Trophoblast cell (in vitro differentiated cells and primary cell): ENCODE measurements around the gene SLC26A9.
A peak's percentile ranks its signal among the peaks of the same experiment; 100 is the strongest.

Experiments used
- DNase-seq, 2 donors: peaks; one replicate each; pipeline ENCODE4 v3.0.0-alpha.2; 2016
- H2AFZ ChIP-seq: 2 replicates; pipeline ENCODE4 v1.6.1; 2013; ENCODE audit warnings: low read length, moderate library complexity, mild to moderate bottlenecking; ENCODE audit not compliant: insufficient read depth, poor library complexity
- H2AK5ac ChIP-seq: 2 replicates; pipeline ENCODE4 v1.6.1; 2013; ENCODE audit warnings: mild to moderate bottlenecking, low read length
- H2BK120ac ChIP-seq: 2 replicates; pipeline ENCODE4 v1.6.1; 2013; ENCODE audit warnings: low read length, mild to moderate bottlenecking, moderate library complexity; ENCODE audit not compliant: insufficient read depth, poor library complexity
- H2BK12ac ChIP-seq: 2 replicates; pipeline ENCODE4 v1.6.1; 2013; ENCODE audit warnings: mild to moderate bottlenecking, low read length, moderate library complexity
- H2BK5ac ChIP-seq: 2 replicates; pipeline ENCODE4 v1.6.1; 2013; ENCODE audit warnings: low read length, low read depth, moderate library complexity, mild to moderate bottlenecking; ENCODE audit not compliant: poor library complexity
- H3K14ac ChIP-seq: 2 replicates; pipeline ENCODE4 v1.6.1; 2013; ENCODE audit warnings: mild to moderate bottlenecking, low read length
- H3K18ac ChIP-seq: 2 replicates; pipeline ENCODE4 v1.6.1; 2013; ENCODE audit warnings: mild to moderate bottlenecking, low read length
- H3K23ac ChIP-seq: 2 replicates; pipeline ENCODE4 v1.6.1; 2013; ENCODE audit warnings: low read length
- H3K27ac ChIP-seq: 2 replicates; pipeline ENCODE4 v1.5.1; 2013; ENCODE audit warnings: low read depth, mild to moderate bottlenecking, inconsistent platforms, low read length, moderate library complexity
- H3K27me3 ChIP-seq: 2 replicates; pipeline ENCODE4 v1.6.1; 2013; ENCODE audit warnings: inconsistent platforms, mild to moderate bottlenecking, low read length, moderate library complexity; ENCODE audit not compliant: insufficient read depth
- H3K36me3 ChIP-seq, 2 experiments: 1 replicate in 1 of 2; 2 replicates in 1 of 2; pipeline ENCODE4 v1.6.1; 2013; ENCODE audit warnings: low read length in 2 of 2, mild to moderate bottlenecking in 2 of 2, moderate library complexity in 1 of 2; ENCODE audit not compliant: insufficient read depth in 2 of 2, control insufficient read depth in 1 of 2
- H3K4ac ChIP-seq: 2 replicates; pipeline ENCODE4 v1.6.1; 2013; ENCODE audit warnings: low read depth, mild to moderate bottlenecking, low read length, moderate library complexity
- H3K4me1 ChIP-seq, 2 experiments: 1 replicate in 1 of 2; 2 replicates in 1 of 2; pipeline ENCODE4 v1.6.1; 2013; ENCODE audit warnings: low read length in 2 of 2, mild to moderate bottlenecking in 2 of 2, moderate library complexity in 1 of 2; ENCODE audit not compliant: insufficient read depth in 2 of 2, control insufficient read depth in 1 of 2
- H3K4me2 ChIP-seq: 2 replicates; pipeline ENCODE4 v1.6.1; 2013; ENCODE audit warnings: inconsistent platforms, mild to moderate bottlenecking, low read length, moderate library complexity
- H3K4me3 ChIP-seq: 2 replicates; pipeline ENCODE4 v1.5.1; 2013; ENCODE audit warnings: mild to moderate bottlenecking, low read depth, low read length, inconsistent platforms
- H3K79me1 ChIP-seq: one replicate; pipeline ENCODE4 v1.6.1; 2013; ENCODE audit warnings: low read length
- H3K79me2 ChIP-seq: 2 replicates; pipeline ENCODE4 v1.6.1; 2013; ENCODE audit warnings: low read length, mild to moderate bottlenecking; ENCODE audit not compliant: control insufficient read depth, insufficient read depth, poor library complexity
- H3K9ac ChIP-seq: 2 replicates; pipeline ENCODE4 v1.6.1; 2013; ENCODE audit warnings: mild to moderate bottlenecking, low read length
- H3K9me3 ChIP-seq: 2 replicates; pipeline ENCODE4 v1.6.1; 2013; ENCODE audit warnings: low read depth, mild to moderate bottlenecking, control low read depth, inconsistent platforms, low read length; ENCODE audit not compliant: insufficient read depth
- H4K12ac ChIP-seq: 2 replicates; pipeline ENCODE4 v1.6.1; 2013; ENCODE audit warnings: low read depth, mild to moderate bottlenecking, low read length, moderate library complexity
- H4K8ac ChIP-seq: 2 replicates; pipeline ENCODE4 v1.6.1; 2013; ENCODE audit warnings: low read depth, mild to moderate bottlenecking, low read length, moderate library complexity
- H4K91ac ChIP-seq: one replicate; pipeline ENCODE4 v1.6.1; 2013; ENCODE audit warnings: low read depth, mild to moderate bottlenecking, low read length, moderate library complexity
- WGBS: extraction: QIAGEN DNeasy Blood & Tissue Kit; methylation state at CpG from one replicate; pipeline ENCODE4 v1.1.7; 2013; ENCODE audit warnings: missing lambda C conversion rate; ENCODE audit not compliant: insufficient read length, insufficient coverage; ENCODE audit errors: extremely low coverage; 5-methylcytosine and 5-hydroxymethylcytosine counted together

The SLC26A9 gene

GRCh38 chr1:205962821-205963221 lies 19.6 kb upstream of the SLC26A9 start:
- Histone ChIP-seq H3K4me1 (no peaks in the 10 kb centered on the region), H3K9ac (no peak overlapping the region), H2AK5ac (no peak overlapping the region), H2BK12ac (no peak overlapping the region), H4K8ac (no peak overlapping the region), H2BK120ac (no peak overlapping the region), H3K18ac (no peak overlapping the region), H3K27me3 (no peaks in the 10 kb centered on the region), H4K12ac (no peak overlapping the region), H3K79me1 (no peaks in the 10 kb centered on the region), H2BK5ac (no peak overlapping the region), H3K4me3 (no peak overlapping the region), H3K9me3 (peaks cover 1% of the 10 kb centered on the region), H3K14ac (no peak overlapping the region), H3K36me3 (no peaks in the 10 kb centered on the region), H3K23ac (no peak overlapping the region), H2AFZ (no peak overlapping the region), H3K27ac (no peak overlapping the region), H3K4me2 (no peak overlapping the region), H3K79me2 (no peaks in the 10 kb centered on the region), H4K91ac (no peak overlapping the region), H3K4ac (no peak overlapping the region)
- WGBS: no CpG with 5 or more reads among the region's 6 CpGs
- no peak for DNase-seq

- H3K36me3 ChIP-seq: no peaks in the 10 kb centered on the region
- no CpG with 5 or more reads among the region's 9 CpGs for WGBS
- H4K12ac ChIP-seq: no peak overlapping the region
- no peak overlapping the region for H3K4ac ChIP-seq
- no peaks in the 10 kb centered on the region for H3K79me1 ChIP-seq
- H3K79me2 ChIP-seq: no peaks in the 10 kb centered on the region
- H3K9me3 ChIP-seq: peaks cover 1% of the 10 kb centered on the region
- H2BK120ac ChIP-seq: no peak overlapping the region
- H3K14ac ChIP-seq: no peak overlapping the region
- H2AK5ac ChIP-seq: no peak overlapping the region
- H3K27ac ChIP-seq: no peak overlapping the region
- H3K27me3 ChIP-seq: no peaks in the 10 kb centered on the region
- H2AFZ ChIP-seq: no peak overlapping the region
- H3K23ac ChIP-seq: no peak overlapping the region
- H2BK5ac ChIP-seq: no peak overlapping the region
- no peak overlapping the region for H3K4me3 ChIP-seq
- no peak overlapping the region for H3K9ac ChIP-seq
- DNase-seq: no peak
- no peak overlapping the region for H4K8ac ChIP-seq
- no peaks in the 10 kb centered on the region for H3K4me1 ChIP-seq
- H2BK12ac ChIP-seq: no peak overlapping the region
- no peak overlapping the region for H3K4me2 ChIP-seq
- no peak overlapping the region for H4K91ac ChIP-seq
- no peak overlapping the region for H3K18ac ChIP-seq
Measured at GRCh38 chr1:205961991-205962820, 18.9 kb upstream of the SLC26A9 start.

- Histone ChIP-seq H3K4me1 (no peaks in the 10 kb centered on the region), H2BK12ac (no peak overlapping the region), H2BK5ac (no peak overlapping the region), H3K4me2 (no peak overlapping the region), H3K79me1 (no peaks in the 10 kb centered on the region), H4K91ac (no peak overlapping the region), H3K79me2 (no peaks in the 10 kb centered on the region), H3K27me3 (no peaks in the 10 kb centered on the region), H3K36me3 (no peaks in the 10 kb centered on the region), H3K14ac (no peak overlapping the region), H2AK5ac (no peak overlapping the region), H4K8ac (no peak overlapping the region), H3K9me3 (peaks cover 1% of the 10 kb centered on the region), H2AFZ (no peak overlapping the region), H3K9ac (no peak overlapping the region), H3K18ac (no peak overlapping the region), H3K27ac (no peak overlapping the region), H2BK120ac (no peak overlapping the region), H3K23ac (no peak overlapping the region), H3K4ac (no peak overlapping the region), H4K12ac (no peak overlapping the region), H3K4me3 (no peak overlapping the region)
- no peak for DNase-seq
- WGBS: no CpG with 5 or more reads among the region's 2 CpGs
Measured at GRCh38 chr1:205961405-205961804, 18.1 kb upstream of the SLC26A9 start.

- no peaks in the 10 kb centered on the region for H3K79me1 ChIP-seq
- DNase-seq: no peak
- no peak overlapping the region for H3K14ac ChIP-seq
- H3K4ac ChIP-seq: no peak overlapping the region
- H3K79me2 ChIP-seq: no peaks in the 10 kb centered on the region
- no peaks in the 10 kb centered on the region for H3K4me1 ChIP-seq
- no peak overlapping the region for H3K18ac ChIP-seq
- WGBS: no CpG with 5 or more reads among the region's 4 CpGs
- peaks cover 1% of the 10 kb centered on the region for H3K9me3 ChIP-seq
- H2BK5ac ChIP-seq: no peak overlapping the region
- no peak overlapping the region for H2AFZ ChIP-seq
- H3K4me2 ChIP-seq: no peak overlapping the region
- H3K27ac ChIP-seq: no peak overlapping the region
- no peak overlapping the region for H3K9ac ChIP-seq
- H3K36me3 ChIP-seq: no peaks in the 10 kb centered on the region
- H4K12ac ChIP-seq: no peak overlapping the region
- no peak overlapping the region for H3K4me3 ChIP-seq
- H3K27me3 ChIP-seq: no peaks in the 10 kb centered on the region
- no peak overlapping the region for H2BK120ac ChIP-seq
- no peak overlapping the region for H4K91ac ChIP-seq
- peak overlapping the region; percentile 21 for H3K23ac ChIP-seq
- H2AK5ac ChIP-seq: no peak overlapping the region
- no peak overlapping the region for H2BK12ac ChIP-seq
- no peak overlapping the region for H4K8ac ChIP-seq
Measured at GRCh38 chr1:205959789-205960188, 16.5 kb upstream of the SLC26A9 start.
